Right lobe of liver (tissue), 6 donors: Measurements from ENCODE around the gene BBX. TPM values are rescaled to one million over a fixed set of nuclear protein-coding genes. Genes with fewer than 3 reads are reported as not detected.

Experiments
- ATAC-seq, 4 donors: fragments of 200-7000 bp; cut with Tn5 transposase; one replicate each; pipeline ENCODE4 v1.9.1; 2020; ENCODE audit warnings: mild to moderate bottlenecking in 4 of 4, moderate library complexity in 4 of 4
- DNase-seq, 3 donors: peaks; one replicate each; pipeline ENCODE4 v3.0.0-alpha.2; 2020
- H3K27ac ChIP-seq, 3 donors: fragments of 200-600 bp; one replicate each; pipeline ENCODE4 v1.8.0; 2022
- H3K27me3 ChIP-seq, 2 donors: fragments of 200-600 bp; one replicate each; pipeline ENCODE4 v1.8.0; 2022
- H3K36me3 ChIP-seq, 4 donors: fragments of 200-600 bp; sonication (generic) in 1 of 4; one replicate each; pipeline versions ENCODE4 v1.5.1 to v1.8.0; 2017 to 2022; ENCODE audit warnings: control low read depth in 1 of 4
- H3K4me1 ChIP-seq, 4 donors: fragments of 200-600 bp; sonication (generic) in 1 of 4; one replicate each; pipeline versions ENCODE4 v1.5.1 to v1.8.0; 2017 to 2022; ENCODE audit warnings: control low read depth in 1 of 4
- H3K4me3 ChIP-seq, 3 donors: fragments of 200-600 bp; one replicate each; pipeline ENCODE4 v1.8.0; 2022
- H3K9me3 ChIP-seq, 4 donors: fragments of 200-600 bp; sonication (generic) in 1 of 4; one replicate each; pipeline versions ENCODE4 v1.5.1 to v1.8.0; 2017 to 2022; ENCODE audit warnings: control low read depth in 1 of 4
- POLR2A ChIP-seq: fragments of 450-650 bp; IDR thresholded peaks from one replicate; pipeline ENCODE4 v1.6.1; 2017; ENCODE audit warnings: antibody characterized with exemption, mild to moderate bottlenecking
- WGBS: methylation state at CpG from one replicate; pipeline ENCODE4 v1.1.6; 2018; ENCODE audit warnings: low coverage, low lambda C conversion rate; ENCODE audit not compliant: insufficient coverage; ENCODE audit errors: missing lambda C conversion rate; 5-methylcytosine and 5-hydroxymethylcytosine counted together
- intact Hi-C, 2 donors: fragments of 100-400 bp; cut with DNase I; formaldehyde crosslinking; loops; one replicate each; pipeline versions ENCODE4 v1.11.2 to v1.14.1; 2022
- total RNA-seq, 6 experiments: library from RNA; depleted of rRNA in 2 of 6; stranded (reverse); fragments of >200 nt in 2 of 6; fragmentation: NEBNext Ultra II Directional in 3 of 6; extraction: Animal tissue kit (Norgen Biotek cat#: 25700) in 3 of 6; gene quantifications; one replicate each; pipeline versions ENCODE4 v1.1.0 to v1.2.4, GENCODE V29; 2016 to 2023
- TF ChIP-seq, protein P1 (sequence below), 4 donors: fragments of 200-600 bp in 3 of 4; fragments of 450-650 bp in 1 of 4; IDR thresholded peaks; one replicate each; pipeline versions ENCODE4 v1.5.1 to v1.8.0; 2016 to 2022; ENCODE audit warnings: antibody characterized with exemption in 4 of 4, mild to moderate bottlenecking in 2 of 4
- donor health status: DM: no; HTN: yes; CAD: no.
- donor health status: DM: no; HTN: no; CAD: no.
- donor health status: DM: no; HTN: no; CAD: no.
- donor health status: DM: no; HTN: yes; CAD: no.
- donor health status: DM: no; HTN: yes; CAD: no.

The BBX gene
- total RNA-seq, 6 experiments from 2014 or later = 15.0 to 22.4 (median 19.1) TPM

DNA sequence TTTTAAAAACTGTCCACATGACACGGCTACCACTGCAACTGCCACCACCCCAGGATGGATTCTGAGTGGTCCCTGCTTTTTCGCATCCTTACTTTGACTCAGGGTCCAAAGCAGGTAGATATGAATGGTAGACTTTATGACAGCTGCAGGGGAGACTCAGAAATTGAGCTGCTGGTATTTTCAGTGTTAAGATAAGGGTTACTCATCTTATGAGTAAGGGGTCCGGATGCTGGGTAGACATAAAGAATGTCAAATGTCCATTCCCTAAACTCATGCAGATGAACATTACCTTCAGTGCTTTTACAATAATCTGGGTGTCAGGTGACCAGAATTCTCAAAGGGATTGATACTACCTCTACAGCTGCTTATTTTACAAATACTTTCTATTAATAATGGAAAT lies 25.9 kb upstream of the BBX start:
- ATAC-seq (no peak), DNase-seq (no peak)
- no peaks in the 10 kb centered on the region for H3K9me3 ChIP-seq
- 90% methylated on average over 3 of the region's 3 CpGs for WGBS
- no peaks in the 10 kb centered on the region for H3K4me1 ChIP-seq
- TF ChIP-seq, protein P1, sequence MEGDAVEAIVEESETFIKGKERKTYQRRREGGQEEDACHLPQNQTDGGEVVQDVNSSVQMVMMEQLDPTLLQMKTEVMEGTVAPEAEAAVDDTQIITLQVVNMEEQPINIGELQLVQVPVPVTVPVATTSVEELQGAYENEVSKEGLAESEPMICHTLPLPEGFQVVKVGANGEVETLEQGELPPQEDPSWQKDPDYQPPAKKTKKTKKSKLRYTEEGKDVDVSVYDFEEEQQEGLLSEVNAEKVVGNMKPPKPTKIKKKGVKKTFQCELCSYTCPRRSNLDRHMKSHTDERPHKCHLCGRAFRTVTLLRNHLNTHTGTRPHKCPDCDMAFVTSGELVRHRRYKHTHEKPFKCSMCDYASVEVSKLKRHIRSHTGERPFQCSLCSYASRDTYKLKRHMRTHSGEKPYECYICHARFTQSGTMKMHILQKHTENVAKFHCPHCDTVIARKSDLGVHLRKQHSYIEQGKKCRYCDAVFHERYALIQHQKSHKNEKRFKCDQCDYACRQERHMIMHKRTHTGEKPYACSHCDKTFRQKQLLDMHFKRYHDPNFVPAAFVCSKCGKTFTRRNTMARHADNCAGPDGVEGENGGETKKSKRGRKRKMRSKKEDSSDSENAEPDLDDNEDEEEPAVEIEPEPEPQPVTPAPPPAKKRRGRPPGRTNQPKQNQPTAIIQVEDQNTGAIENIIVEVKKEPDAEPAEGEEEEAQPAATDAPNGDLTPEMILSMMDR (IDR thresholded peaks at IDR 0.05) = no peak
- TF ChIP-seq POLR2A = no peak
- H3K27me3 ChIP-seq = no peaks in the 10 kb centered on the region
- no peak overlapping the region for H3K4me3 ChIP-seq
- H3K27ac ChIP-seq = no peak overlapping the region
- no peaks in the 10 kb centered on the region for H3K36me3 ChIP-seq
- intact Hi-C loops = no loop called here

DNA sequence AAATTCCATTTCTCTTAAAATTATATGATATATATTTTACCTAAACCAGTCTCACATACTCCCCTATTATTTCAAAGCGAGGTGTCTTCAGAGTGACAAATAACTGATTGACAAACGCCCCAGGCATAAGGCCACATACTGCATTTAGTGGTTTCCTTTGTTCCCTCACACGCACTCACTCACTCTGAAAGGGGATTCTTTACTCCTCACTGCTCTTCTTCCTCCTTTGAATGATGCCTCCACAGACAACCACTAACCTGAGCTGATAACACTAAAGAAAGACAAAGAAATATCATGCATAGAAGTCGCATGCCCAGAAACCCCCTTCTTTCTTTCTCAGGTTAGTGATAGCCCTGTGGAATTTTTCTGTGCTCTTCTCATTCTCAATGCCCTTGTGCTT lies 24.1 kb upstream of the BBX start:
- intact Hi-C loops = no loop called here
- ATAC-seq (no peak), DNase-seq (no peak)
- no peak for TF ChIP-seq POLR2A
- TF ChIP-seq, protein P1 (IDR thresholded peaks at IDR 0.05) = no peak
- no peak overlapping the region for H3K4me3 ChIP-seq
- H3K4me1 ChIP-seq = no peaks in the 10 kb centered on the region
- no peak overlapping the region for H3K27ac ChIP-seq
- no peaks in the 10 kb centered on the region for H3K27me3 ChIP-seq
- no peaks in the 10 kb centered on the region for H3K36me3 ChIP-seq
- 62% methylated on average over 3 of the region's 4 CpGs for whole genome bisulfite sequencing
- H3K9me3 ChIP-seq = no peaks in the 10 kb centered on the region

DNA sequence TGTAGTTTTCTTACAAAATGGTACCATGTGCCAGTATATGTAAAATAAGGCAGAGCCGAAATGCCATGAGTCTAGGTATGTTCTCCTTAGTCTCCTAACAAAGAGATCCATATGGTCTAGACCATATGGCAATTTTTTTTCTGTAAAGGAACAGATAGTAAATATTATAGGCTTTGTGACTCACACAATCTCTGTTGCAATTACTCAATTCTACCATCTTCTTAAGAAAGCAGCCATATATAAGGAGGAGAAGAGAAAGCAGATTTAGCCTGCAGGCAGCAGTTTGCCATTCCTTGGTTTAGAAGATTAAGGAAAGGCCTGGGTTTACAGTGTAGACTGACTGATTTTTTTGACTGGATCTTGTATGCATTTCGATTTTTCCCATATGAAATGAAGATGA lies 16.3 kb upstream of the BBX start:
- 76% methylated on average over 2 of the region's 2 CpGs for WGBS
- H3K9me3 ChIP-seq = no peaks in the 10 kb centered on the region
- intact Hi-C loops = no loop called here
- H3K4me3 ChIP-seq = no peak overlapping the region
- no peaks in the 10 kb centered on the region for H3K27me3 ChIP-seq
- H3K4me1 ChIP-seq = no peaks in the 10 kb centered on the region
- TF ChIP-seq, protein P1 (IDR thresholded peaks at IDR 0.05) = no peak
- no peak for TF ChIP-seq POLR2A
- no peaks in the 10 kb centered on the region for H3K36me3 ChIP-seq
- no peak overlapping the region for H3K27ac ChIP-seq
- DNase-seq = no peak
- no peak for ATAC-seq

DNA sequence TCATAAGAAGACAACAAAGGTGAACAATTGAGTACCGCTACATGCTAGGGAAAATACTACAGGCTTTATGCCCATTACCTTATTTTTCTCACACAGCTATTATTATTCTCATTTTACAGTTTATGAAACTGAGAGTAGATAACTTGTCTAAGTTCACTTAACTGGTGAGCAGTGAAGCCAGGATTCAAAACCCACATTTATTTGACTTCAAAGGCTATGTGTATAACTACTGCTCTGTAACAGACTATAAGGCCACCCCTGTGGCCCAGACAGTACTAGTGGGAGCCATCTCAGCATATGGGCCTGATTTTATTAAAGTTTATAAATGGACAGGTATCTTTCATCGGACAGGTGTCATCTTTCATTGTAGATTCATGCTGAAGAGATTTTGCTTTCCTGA lies 14.4 kb upstream of the BBX start:
- intact Hi-C loops = no loop called here
- ATAC-seq (no peak), DNase-seq (no peak)
- H3K27me3 ChIP-seq = no peaks in the 10 kb centered on the region
- H3K36me3 ChIP-seq = no peaks in the 10 kb centered on the region
- TF ChIP-seq POLR2A = no peak
- TF ChIP-seq, protein P1 (IDR thresholded peaks at IDR 0.05) = no peak
- H3K9me3 ChIP-seq = no peaks in the 10 kb centered on the region
- WGBS = 92% methylated on average over 2 of the region's 2 CpGs
- H3K4me1 ChIP-seq = no peaks in the 10 kb centered on the region
- H3K27ac ChIP-seq = no peak overlapping the region
- no peak overlapping the region for H3K4me3 ChIP-seq

DNA sequence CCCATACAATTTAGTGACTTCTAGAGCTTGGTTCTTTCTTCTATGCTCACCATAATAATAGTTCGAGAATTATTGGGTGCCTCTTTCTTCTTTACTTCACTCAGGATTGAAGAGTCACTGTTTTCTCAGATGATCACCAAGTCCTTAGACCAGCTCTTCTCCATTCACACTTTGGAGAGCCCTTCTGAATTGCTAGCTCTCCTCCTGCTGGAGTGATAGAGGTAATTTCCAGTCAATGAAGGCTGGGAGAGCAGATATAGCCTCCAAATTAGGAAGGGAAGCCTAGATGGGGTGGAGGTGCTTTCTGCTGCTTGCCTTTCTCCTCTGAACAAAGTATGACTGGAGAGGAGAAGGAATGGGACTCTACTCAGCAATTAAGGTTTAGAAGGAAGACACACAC lies 10.7 kb upstream of the BBX start:
- no peaks in the 10 kb centered on the region for H3K4me1 ChIP-seq
- DNase-seq (no peak), ATAC-seq (no peak)
- WGBS = 38% methylated on average over 1 of the region's 1 CpG
- intact Hi-C loops = no loop called here
- no peak for TF ChIP-seq POLR2A
- TF ChIP-seq, protein P1 (IDR thresholded peaks at IDR 0.05) = no peak
- H3K9me3 ChIP-seq = no peaks in the 10 kb centered on the region
- H3K27me3 ChIP-seq = no peaks in the 10 kb centered on the region
- H3K4me3 ChIP-seq = no peak overlapping the region
- H3K36me3 ChIP-seq = no peaks in the 10 kb centered on the region
- no peak overlapping the region for H3K27ac ChIP-seq
